Stimulated activated CD8-positive, alpha-beta memory T cell treated with anti-CD3 and anti-CD28 coated beads, Interleukin-15, amount 100 ng/mL, for 24 hours (primary cell): ENCODE data around the gene SLC25A30.
A peak's percentile ranks its signal among the peaks of the same experiment; 100 is the strongest.

Experiments
- DNase-seq: peaks from one replicate; pipeline ENCODE4 v3.0.0-alpha.2; 2020; ENCODE audit warnings: low read depth

The SLC25A30 gene, protein sequence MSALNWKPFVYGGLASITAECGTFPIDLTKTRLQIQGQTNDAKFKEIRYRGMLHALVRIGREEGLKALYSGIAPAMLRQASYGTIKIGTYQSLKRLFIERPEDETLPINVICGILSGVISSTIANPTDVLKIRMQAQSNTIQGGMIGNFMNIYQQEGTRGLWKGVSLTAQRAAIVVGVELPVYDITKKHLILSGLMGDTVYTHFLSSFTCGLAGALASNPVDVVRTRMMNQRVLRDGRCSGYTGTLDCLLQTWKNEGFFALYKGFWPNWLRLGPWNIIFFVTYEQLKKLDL

DNA sequence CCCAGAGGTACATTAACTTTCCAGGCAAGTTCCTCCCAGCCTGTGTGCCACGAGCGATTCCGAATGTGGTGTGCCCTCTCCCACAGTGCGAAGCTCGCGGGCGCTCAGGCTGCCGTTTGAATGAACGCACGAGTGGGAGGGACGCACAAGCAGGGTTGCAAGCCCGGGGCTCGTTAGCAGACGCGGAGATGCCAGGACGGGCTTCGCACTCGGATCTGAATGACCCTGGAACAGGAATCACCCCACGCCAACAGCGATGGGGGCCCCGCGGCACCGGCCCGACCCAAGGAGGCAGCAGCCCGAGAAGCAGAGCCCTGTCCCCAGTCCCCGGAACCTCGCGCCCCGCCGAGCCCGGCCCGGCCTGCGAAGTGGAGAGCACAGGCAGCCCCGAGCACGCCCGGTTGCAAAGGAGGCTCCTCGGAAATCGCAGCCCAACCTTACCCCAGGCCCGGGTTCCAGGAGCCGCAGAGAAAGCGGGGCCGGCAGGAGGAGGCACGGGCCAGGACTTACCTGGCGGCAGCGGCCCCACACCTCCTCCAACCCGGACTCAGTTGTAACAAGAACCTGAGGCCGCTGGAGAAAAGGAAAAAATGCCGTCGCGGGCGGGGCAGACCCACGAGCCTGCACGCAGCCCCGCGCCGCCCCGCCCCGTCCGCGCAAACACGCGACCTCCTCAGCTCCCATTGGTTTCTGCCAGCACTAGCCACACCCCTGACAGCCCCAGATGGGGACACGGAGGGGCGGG, at the start of gene SLC25A30:
Gene SLC25A30, minus strand, starts transcription at position 584 of the 745 bp plus-strand sequence. CDS start 6,948 bp downstream, outside the sequence.
- peak; percentile 73 for DNase-seq

DNA sequence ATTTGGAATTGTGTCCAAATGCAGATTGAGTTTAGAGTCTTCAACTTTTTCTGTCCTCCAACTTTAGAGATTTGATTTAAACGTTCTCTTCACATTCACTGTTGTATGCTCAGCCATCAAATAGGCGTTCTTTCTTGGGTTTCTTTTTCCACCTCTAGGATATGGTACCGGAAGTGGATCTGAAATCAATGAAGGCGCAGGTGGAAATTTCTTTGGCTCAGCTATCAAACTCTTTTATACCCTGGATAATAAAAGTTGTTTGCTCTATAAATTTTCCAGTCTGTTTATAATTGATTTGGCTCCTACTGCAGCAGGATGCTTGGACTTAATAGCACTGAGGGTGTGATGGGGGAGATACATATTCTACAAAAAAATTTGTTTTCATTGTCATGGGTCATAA, 48.2 kb upstream of the SLC25A30 start:
- no peak for DNase-seq

GRCh38 chr13:45464687-45465453, 46.7 kb upstream of the SLC25A30 start, which contains the start of gene COG3:
Gene COG3 (plus strand): TSS chr13:45464939. CDS start chr13:45465037, 98 bp downstream.
- peak; percentile 87 for DNase-seq

DNA sequence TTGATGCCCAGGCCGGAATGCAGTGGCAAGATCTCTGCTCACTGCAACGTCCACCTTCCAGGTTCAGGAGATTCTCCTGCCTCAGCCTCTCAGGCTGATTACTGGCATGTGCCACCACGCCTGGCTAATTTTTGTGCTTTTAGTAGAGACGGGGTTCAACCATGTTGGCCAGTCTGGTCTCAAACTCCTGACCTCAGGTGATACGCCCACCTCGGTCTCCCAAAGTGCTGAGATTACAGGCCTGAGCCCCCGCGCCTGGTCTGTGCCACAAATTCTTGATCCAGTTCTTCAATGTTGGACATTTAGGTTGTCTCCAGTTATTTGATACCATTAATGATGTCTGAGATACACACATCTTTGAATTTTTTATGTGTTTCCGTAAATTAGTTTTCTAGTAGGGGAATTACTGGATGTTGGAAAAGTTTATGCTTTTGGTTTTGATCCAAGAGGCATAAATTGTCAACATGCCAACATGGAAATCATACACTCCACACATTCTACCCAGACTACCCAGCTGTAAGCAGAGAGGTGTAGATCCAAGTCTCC, 46.0 kb upstream of the SLC25A30 start:
- DNase-seq, result no peak

- DNase-seq, result no peak
Observed at GRCh38 chr13:45456196-45456972, 38.2 kb upstream of the SLC25A30 start.

GRCh38 chr13:45454204-45454603, 36.0 kb upstream of the SLC25A30 start:
- no peak for DNase-seq

GRCh38 chr13:45451282-45451681, 33.1 kb upstream of the SLC25A30 start:
- no peak for DNase-seq

GRCh38 chr13:45448965-45449559, 30.9 kb upstream of the SLC25A30 start:
- DNase-seq, result no peak

DNA sequence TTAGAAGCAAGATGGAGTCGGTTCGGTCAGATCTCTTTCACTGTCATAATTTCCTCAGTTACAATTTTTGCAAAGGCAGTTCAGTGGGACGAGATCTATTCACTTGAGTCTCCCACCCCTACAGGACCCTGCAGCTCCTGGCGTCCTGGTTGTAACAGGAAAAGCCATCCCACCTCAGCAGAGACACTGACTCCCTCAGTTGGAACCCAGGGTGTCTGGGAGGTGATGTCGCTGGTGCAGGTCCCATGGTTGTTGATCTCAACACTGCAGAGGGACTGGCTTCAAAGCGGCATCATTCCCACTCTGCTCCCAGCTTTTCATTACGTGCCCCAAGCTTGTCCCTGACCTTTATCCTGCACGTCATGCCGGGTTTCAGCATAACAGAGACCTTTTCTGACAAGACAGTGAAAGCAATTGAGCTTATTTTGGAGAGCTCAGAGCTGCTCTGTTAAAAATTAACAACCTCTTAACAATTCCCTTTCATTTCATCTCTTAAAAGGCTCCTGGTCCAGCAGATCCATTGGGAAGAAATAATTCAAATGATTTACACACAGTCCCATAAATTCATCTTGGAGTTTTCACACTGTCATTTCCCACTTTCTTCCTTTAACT, 29.0 kb upstream of the SLC25A30 start:
- no peak for DNase-seq

- no peak for DNase-seq
Observed at GRCh38 chr13:45446181-45446580, 28.0 kb upstream of the SLC25A30 start.

DNA sequence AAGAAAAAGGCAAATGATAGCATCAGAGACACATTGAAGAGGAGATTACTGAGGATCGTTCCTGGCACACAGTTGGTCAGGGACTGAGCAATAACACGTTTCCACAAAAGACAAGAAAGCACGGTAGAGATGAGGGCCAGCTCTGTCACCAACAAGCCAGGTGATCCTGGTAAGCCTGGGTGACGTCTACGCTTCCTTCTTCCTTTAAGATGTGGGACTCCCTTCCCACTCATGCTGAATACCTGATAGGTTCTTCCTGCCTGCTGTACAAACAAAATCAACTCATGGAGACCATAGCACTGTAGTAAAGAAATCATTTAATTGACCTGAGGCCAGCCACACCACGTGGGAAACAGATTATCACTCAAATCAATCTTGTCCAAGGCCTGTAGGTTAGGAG, 26.9 kb upstream of the SLC25A30 start:
- no peak for DNase-seq

- DNase-seq, result no peak
Observed at GRCh38 chr13:45441633-45442032, 23.5 kb upstream of the SLC25A30 start.

DNA sequence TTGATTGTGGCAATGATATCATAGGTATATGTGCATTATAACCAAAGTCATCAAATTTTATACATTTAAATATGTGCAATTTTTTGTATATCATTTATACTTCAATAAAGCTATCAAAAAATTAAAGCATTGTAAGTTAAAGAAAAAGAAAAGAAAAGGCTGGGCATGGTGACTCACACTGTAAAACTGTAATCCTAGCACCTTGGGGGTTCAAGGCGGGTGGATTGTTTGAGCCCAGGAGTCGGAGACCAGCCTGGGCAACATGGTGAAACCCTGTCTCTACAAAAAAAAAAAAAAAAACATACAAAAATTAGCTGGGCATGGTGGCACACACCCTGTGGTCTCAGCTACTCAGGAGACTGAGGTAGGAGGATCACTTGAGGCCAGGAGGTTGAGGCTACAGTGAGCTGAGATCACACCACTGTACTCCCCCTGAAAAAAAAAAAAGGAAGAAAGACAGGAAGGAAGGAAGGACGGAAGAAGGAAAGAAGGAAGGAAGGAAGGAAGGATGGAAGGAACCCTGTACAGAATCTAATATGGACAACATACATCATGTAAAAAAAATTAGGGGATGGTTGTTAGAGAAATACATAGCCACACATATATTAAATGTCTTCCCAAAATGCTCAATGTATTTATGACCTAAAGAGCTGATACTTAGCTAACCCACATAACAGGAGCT, 21.7 kb upstream of the SLC25A30 start:
- DNase-seq, result no peak

DNA sequence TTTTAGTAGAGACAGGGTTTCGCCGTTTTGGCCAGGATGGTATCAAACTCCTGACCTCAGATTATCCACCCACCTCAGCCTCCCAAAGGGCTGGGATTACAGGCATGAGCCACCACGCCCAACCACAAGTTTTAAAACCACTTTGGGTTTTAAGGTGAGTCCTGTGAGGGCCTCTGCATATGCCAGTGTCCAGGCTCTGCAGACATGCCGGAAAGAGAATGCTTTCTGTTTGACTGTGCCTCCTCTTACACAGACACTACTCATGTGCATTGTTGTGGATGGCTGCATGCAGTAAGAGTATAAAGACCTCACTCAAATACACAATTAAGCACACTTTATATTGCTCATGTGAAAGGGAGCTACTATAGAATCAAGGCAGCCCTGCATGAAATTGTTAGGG, 20.8 kb upstream of the SLC25A30 start:
- DNase-seq, result no peak

DNA sequence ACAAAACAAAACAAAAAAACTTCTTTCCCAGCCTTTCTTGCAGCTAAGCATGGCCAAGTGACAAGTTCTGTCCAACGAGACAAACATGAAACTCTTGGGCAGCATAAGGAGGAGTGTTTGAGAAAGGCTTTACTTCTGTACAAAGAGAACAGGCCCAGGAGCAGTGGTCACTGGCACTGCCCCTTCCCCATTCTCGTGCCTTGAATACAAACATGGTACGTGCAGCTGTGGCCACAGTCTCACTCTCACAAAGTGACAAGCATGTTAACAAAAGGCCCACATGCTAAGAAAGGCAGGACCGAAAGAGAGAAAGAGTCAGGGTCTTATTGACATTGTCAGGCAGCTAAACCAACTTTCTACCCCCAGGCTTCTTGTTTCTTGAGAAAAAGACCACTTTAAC, 19.8 kb upstream of the SLC25A30 start:
- DNase-seq, result no peak

GRCh38 chr13:45436953-45437352, 18.8 kb upstream of the SLC25A30 start:
- DNase-seq, result no peak

GRCh38 chr13:45436332-45436731, 18.2 kb upstream of the SLC25A30 start:
- DNase-seq, result no peak

DNA sequence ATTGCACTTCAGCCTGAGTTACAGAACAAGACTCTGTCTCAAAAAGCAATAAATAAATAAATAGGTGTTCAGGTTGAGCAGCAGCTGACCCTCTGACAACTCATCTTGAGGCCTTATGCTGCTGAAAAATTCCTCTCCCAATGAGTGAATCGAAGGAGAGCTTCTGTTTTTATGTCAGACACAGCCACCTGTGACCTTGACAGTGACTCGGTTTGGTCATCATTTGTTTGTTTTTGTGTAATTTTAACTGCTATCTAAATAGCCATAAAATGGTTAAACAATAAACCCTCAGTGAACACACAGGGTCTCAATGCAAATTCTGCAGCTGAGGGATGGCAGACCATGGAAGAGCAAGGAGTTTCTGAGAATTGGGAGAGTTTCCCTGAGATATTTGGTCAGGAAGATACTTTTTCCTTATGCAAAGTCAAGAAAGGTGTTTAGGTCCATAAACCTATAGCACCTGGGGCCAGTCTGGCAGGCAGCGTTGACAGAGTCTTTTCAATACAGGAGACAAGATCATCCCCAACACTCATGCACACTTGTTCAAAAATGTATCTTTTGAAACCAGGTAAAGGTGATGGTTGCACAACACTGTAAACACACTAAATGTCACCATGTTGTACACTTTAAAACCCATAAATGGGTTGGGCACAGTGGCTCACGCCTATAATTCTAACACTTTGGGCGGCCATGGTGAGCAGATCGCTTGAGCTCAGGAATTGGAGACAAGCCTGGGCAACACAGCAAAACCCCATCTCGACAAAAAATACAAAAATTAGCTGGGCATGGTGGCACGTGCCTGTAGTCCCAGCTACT, 16.6 kb upstream of the SLC25A30 start:
- DNase-seq, result no peak

DNA sequence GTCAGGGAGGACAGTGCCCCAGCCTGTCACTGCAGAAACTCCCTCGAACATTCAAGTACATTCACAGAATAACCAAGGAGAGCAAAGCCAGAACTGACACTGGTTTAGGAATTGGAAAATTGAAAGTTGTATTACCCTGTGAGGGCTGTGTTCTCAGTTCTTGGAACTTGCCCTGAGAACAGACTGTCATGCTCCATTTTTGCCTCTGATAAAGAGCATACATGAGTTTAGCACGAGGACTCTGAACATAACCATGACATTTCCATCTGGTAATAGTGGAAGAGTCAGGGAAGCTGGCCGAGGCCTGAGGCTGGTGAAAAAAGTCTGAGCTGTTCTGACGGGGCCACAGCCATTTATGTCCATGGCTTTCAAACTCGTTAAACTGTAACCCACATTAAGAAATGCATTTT, 15.2 kb upstream of the SLC25A30 start:
- DNase-seq, result no peak
